Lower lobe of right lung (tissue), 2 donors: ENCODE results near the gene C14orf119. TPM values are rescaled to one million over a fixed set of nuclear protein-coding genes. Genes with fewer than 3 reads are reported as not detected.
A peak's percentile ranks its signal among the peaks of the same experiment; 100 is the strongest.

Source experiments
- ATAC-seq, 2 donors: fragments of 200-7000 bp; cut with Tn5 transposase; one replicate each; pipeline ENCODE4 v1.9.1; 2020 to 2022; ENCODE audit warnings: mild to moderate bottlenecking in 2 of 2, moderate library complexity in 2 of 2
- DNase-seq: peaks from one replicate; pipeline ENCODE4 v3.0.0-alpha.2; 2020
- H3K27ac ChIP-seq: fragments of 200-600 bp; one replicate; pipeline ENCODE4 v1.8.0; 2022
- H3K27me3 ChIP-seq: fragments of 200-600 bp; one replicate; pipeline ENCODE4 v1.8.0; 2022; ENCODE audit warnings: low read depth
- H3K36me3 ChIP-seq: fragments of 200-600 bp; one replicate; pipeline ENCODE4 v1.8.0; 2022; ENCODE audit warnings: mild to moderate bottlenecking
- H3K4me1 ChIP-seq: fragments of 200-600 bp; one replicate; pipeline ENCODE4 v1.8.0; 2022
- H3K4me3 ChIP-seq: fragments of 200-600 bp; one replicate; pipeline ENCODE4 v1.8.0; 2022; ENCODE audit warnings: mild to moderate bottlenecking
- H3K9me3 ChIP-seq: fragments of 200-600 bp; one replicate; pipeline ENCODE4 v1.8.0; 2022
- intact Hi-C: fragments of 100-400 bp; cut with DNase I; formaldehyde crosslinking; loops from one replicate; pipeline ENCODE4 v1.11.0; 2022
- total RNA-seq: library from RNA; stranded (reverse); fragmentation: NEBNext Ultra II Directional; extraction: Animal tissue kit (Norgen Biotek cat#: 25700); gene quantifications from one replicate; pipeline ENCODE4 v1.2.1, GENCODE V29; 2021
- TF ChIP-seq, protein P1 (sequence below): fragments of 200-600 bp; IDR thresholded peaks from one replicate; pipeline ENCODE4 v1.8.0; 2022; ENCODE audit warnings: antibody characterized with exemption, mild to moderate bottlenecking
- donor health status: DM: no; HTN: yes; CAD: no; lungs with severe emphysema.

The C14orf119 gene
- total RNA-seq, 1 donor from 2014 or later = 53.3 TPM

DNA sequence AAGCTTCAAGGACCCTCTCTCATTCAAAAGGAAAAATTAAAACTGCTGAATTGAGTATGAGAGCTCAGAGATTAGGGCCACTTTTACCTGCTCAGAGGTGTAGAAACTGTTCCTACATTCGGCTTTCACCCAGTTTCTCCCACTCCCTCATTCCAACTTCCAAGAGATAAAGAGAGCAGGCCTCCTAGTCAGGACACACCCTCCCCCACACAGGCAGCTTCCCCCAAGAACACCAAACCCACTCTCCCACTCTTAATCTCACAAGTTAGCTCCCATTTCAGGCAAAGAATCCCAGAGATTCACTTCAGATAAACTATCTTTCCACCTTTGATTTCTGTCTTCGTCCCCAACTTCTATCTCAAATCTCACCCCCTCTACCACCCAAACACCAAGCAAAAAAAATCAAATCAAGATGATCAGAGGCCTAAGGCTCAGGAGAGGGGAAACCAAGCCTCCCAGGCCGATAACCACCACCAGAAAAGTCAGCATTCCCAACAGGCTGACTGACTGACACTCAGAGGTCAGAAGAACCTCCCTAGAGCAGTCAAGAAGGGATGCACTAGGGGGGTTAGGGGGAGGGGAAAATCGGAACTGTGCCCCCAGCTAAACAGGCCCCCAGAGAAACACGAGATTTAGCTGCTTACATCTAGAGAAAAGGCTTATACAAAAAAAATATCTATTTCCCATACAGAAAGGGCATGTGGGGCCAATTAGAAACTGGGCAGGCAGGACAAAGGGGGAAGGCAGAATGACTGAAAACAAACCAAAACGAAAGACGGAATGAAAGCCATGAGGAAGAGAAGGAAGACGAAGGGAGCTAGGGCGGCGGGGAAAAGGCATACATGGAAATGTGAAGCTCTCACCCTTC is 24.8 kb upstream of the C14orf119 start:
- ATAC-seq = no peak
- H3K27ac ChIP-seq = peak overlapping the region; percentile 78

DNA sequence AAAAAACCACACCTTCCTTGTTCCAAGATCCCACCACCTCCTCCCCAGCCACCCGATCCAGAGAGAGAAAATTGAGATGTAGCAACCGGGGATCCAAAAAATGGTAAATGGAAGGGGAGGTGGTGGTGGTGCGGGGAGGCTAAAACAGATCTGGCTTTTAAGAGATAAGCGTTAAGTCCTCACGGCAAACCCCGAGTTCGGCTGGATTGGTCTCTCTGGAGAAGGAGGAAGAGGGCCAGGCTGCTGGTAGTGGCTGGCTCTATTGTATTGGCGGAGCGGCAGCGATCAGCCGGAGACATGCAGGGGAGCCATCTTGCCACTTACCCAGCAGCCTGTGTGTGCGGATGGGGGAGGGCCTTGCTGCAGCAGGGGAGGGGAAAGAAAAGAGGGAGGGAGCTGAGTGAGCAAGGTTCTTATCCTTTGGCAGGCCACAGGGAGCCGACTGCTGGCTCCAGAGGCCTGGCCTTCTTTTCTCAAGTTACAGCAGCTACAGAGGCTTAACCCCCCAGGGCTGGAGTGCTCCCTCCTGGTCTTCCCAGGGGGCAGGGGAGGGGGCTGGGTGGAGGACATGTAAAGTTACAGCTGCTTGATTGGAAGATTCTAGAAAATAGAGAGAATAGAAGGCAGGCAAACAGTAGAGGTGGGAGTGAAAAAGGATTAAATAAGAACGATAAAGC is 23.9 kb upstream of the C14orf119 start:
- Histone ChIP-seq H3K36me3 (peaks cover 78% of the 10 kb centered on the region), H3K27me3 (no peaks in the 10 kb centered on the region), H3K4me1 (peaks cover 36% of the 10 kb centered on the region), H3K27ac (peak overlapping the region; percentile 78), H3K4me3 (peak overlapping the region; percentile 67), H3K9me3 (no peaks in the 10 kb centered on the region)
- TF ChIP-seq, protein P1, sequence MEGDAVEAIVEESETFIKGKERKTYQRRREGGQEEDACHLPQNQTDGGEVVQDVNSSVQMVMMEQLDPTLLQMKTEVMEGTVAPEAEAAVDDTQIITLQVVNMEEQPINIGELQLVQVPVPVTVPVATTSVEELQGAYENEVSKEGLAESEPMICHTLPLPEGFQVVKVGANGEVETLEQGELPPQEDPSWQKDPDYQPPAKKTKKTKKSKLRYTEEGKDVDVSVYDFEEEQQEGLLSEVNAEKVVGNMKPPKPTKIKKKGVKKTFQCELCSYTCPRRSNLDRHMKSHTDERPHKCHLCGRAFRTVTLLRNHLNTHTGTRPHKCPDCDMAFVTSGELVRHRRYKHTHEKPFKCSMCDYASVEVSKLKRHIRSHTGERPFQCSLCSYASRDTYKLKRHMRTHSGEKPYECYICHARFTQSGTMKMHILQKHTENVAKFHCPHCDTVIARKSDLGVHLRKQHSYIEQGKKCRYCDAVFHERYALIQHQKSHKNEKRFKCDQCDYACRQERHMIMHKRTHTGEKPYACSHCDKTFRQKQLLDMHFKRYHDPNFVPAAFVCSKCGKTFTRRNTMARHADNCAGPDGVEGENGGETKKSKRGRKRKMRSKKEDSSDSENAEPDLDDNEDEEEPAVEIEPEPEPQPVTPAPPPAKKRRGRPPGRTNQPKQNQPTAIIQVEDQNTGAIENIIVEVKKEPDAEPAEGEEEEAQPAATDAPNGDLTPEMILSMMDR = no peak
- DNase-seq (peak; percentile 84), ATAC-seq (peak; percentile 93 to 94)
- intact Hi-C loops = no loop called here

More for the DNA sequence above, 24.8 kb upstream of the C14orf119 start:
- intact Hi-C loops = no loop called here
- no peaks in the 10 kb centered on the region for H3K9me3 ChIP-seq
- H3K36me3 ChIP-seq = peaks cover 78% of the 10 kb centered on the region
- peak overlapping the region; percentile 67 for H3K4me3 ChIP-seq
- peaks cover 36% of the 10 kb centered on the region for H3K4me1 ChIP-seq
- TF ChIP-seq, protein P1 = no peak
- H3K27me3 ChIP-seq = no peaks in the 10 kb centered on the region
- no peak for DNase-seq

DNA sequence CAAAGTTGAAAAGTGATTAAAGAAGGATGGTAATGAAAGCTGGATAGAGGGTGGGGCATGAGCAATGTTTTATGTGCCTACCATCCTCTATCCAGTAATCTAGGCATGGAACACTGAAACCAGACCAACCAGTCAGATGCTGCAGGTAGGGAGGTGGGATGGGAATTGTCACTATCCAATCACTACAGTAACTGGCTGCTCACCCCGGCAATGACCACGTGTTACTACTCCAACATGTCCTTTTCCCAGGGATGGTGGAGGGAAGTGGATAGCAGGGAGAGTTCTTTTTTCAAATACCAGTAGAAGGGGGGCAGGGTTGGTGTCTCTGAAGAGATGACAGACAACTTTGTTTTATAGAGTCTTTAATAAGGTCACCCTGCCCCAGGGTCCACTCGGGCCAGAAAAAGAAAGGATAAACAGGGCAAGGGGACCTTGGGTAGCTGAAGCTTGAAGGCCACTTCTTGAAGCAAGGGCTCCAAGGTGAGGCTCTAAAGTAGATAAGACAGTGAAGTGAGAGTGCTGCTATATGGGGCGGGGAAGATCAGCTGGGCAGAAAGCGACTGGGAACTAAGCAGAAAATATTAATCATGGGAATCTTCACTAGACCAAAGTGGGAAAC is 23.3 kb upstream of the C14orf119 start:
- Histone ChIP-seq H3K36me3 (peaks cover 78% of the 10 kb centered on the region), H3K9me3 (no peaks in the 10 kb centered on the region)
- intact Hi-C loops = no loop called here

DNA sequence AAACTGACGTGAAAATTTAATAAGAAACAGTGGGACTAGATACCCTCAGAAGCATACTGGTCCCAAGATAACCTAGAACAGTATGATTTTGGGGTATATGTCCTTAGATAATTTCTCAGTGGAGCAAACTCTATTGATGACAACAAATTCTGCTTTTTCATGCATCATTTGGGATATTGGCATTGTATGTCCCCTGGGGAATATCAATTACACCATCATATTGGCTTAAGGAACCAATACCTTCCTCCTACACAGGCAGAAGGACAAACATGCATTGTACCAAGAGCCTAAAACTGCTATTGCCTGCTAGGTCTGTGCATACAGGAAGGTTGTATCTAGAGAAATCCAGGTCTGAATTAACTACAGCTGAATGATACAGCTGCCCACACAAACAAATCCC is 20.4 kb upstream of the C14orf119 start:
- Histone ChIP-seq H3K9me3 (no peaks in the 10 kb centered on the region), H3K27me3 (no peaks in the 10 kb centered on the region), H3K36me3 (peaks cover 83% of the 10 kb centered on the region), H3K27ac (no peak overlapping the region), H3K4me3 (no peak overlapping the region), H3K4me1 (peaks cover 45% of the 10 kb centered on the region)
- ATAC-seq (no peak), DNase-seq (no peak)
- TF ChIP-seq, protein P1 = no peak
- intact Hi-C loops = no loop called here

More for the DNA sequence above, 23.3 kb upstream of the C14orf119 start:
- TF ChIP-seq, protein P1 = no peak
- Histone ChIP-seq H3K4me3 (peak overlapping the region; percentile 67), H3K4me1 (peaks cover 37% of the 10 kb centered on the region), H3K27me3 (no peaks in the 10 kb centered on the region), H3K27ac (peak overlapping the region; percentile 78)
- ATAC-seq (no peak), DNase-seq (no peak)

DNA sequence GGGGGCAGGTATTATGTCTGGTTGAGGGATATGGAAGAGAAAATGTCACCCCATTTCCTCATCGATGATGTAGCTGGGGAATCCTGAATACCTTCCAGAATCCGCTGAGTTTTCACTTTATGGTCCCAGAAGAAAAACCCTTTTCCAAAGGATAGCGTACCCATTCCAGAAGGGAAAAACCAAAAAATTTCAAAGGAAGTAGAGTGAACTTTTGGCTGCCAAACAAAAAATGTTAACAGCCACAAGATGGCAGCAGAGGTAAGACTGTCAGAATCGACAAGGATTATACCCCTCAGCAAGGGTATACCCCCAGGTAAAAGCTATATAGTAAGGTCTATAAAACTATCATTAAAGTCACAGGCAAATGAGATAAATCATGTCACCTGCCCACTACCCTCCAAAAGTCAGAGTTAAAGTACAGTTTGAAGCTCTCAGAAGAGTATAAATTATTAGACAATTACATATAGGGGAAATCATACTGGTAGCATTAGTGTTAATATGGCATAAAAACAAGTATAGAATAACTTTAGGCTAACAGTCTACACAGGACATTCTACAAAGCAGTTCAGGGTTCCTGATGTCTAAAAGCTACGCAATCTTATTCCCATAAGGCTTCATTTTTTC is 18.4 kb upstream of the C14orf119 start:
- Histone ChIP-seq H3K4me1 (peaks cover 34% of the 10 kb centered on the region), H3K27me3 (no peaks in the 10 kb centered on the region), H3K27ac (no peak overlapping the region), H3K4me3 (no peak overlapping the region), H3K9me3 (no peaks in the 10 kb centered on the region), H3K36me3 (peaks cover 100% of the 10 kb centered on the region)
- intact Hi-C loops = no loop called here
- peak; percentile 33 to 51 for ATAC-seq
- DNase-seq = no peak
- TF ChIP-seq, protein P1 = peak; percentile 52
